ENCODE results near the gene LMF1. TPM values are rescaled to one million over a fixed set of nuclear protein-coding genes. Genes with fewer than 3 reads are reported as not detected.

The LMF1 gene
- total RNA-seq, 1 donor from 2014 or later, result 24.6 TPM

DNA sequence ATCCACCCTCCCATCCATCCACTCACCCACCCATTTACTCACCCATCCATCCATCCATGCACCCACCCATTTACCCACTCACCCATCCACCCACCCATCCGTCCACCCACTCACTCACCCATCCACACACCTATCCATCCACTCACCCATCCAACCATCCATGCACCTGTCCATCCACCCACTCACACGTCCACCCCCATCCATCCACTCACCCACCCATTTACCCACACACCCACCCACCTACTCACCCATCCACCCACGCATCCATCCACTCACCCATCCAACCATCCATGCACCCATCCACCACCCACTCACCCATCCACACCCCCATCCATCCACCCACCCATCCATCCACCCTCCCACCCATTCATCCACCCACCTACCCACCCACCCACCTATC is 22.9 kb upstream of the LMF1 start:
- no peak for DNase-seq (ENCODE audit: extremely low spot score, unreplicated experiment)
- H3K4me1 Mint-ChIP-seq (ENCODE audit: unreplicated experiment), result peaks cover 14% of the 10 kb centered on the region
- H3K4me3 Mint-ChIP-seq (ENCODE audit: unreplicated experiment), result no peak overlapping the region
- peaks cover 27% of the 10 kb centered on the region for H3K27me3 Mint-ChIP-seq (ENCODE audit: unreplicated experiment)
- no peak overlapping the region for H3K27ac Mint-ChIP-seq (ENCODE audit: unreplicated experiment)
- H3K9me3 Mint-ChIP-seq (ENCODE audit: unreplicated experiment), result no peaks in the 10 kb centered on the region
- TF ChIP-seq CTCF (IDR thresholded peaks at IDR 0.05), result no peak
- no peaks in the 10 kb centered on the region for H3K36me3 Mint-ChIP-seq (ENCODE audit: unreplicated experiment)

- Mint-ChIP-seq H3K27ac (ENCODE audit: unreplicated experiment) (no peak overlapping the region), H3K36me3 (ENCODE audit: unreplicated experiment) (no peaks in the 10 kb centered on the region), H3K4me3 (ENCODE audit: unreplicated experiment) (no peak overlapping the region), H3K4me1 (ENCODE audit: unreplicated experiment) (peaks cover 4% of the 10 kb centered on the region), H3K27me3 (ENCODE audit: unreplicated experiment) (peaks cover 27% of the 10 kb centered on the region), H3K9me3 (ENCODE audit: unreplicated experiment) (no peaks in the 10 kb centered on the region)
- DNase-seq (ENCODE audit: extremely low spot score, unreplicated experiment), result no peak
- TF ChIP-seq CTCF (IDR thresholded peaks at IDR 0.05), result no peak
These were observed 21.0 kb upstream of the LMF1 start for GRCh38 chr16:991773-992172.

DNA sequence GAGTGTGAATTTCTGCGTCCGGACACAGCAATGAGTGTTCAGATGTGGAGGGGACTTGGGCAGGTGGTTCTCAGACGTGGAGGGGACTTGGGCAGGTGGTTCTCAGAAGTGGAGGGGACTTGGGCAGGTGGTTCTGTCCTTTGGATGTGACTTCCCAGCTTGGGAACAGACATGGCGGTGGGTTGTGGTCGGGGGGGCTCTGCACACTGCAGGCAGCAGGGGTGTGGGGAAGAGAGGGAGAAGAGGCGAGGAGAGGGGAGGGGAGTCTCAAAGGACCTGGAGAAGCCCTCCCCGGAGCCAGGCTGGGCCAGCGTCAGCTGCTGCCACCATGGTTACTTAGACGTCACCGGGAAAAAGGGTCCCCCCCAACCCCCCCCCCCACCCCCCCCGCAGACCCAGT is 20.6 kb upstream of the LMF1 start:
- Mint-ChIP-seq H3K36me3 (ENCODE audit: unreplicated experiment) (no peaks in the 10 kb centered on the region), H3K4me1 (ENCODE audit: unreplicated experiment) (peaks cover under 1% of the 10 kb centered on the region), H3K9me3 (ENCODE audit: unreplicated experiment) (no peaks in the 10 kb centered on the region), H3K27me3 (ENCODE audit: unreplicated experiment) (peaks cover 25% of the 10 kb centered on the region), H3K4me3 (ENCODE audit: unreplicated experiment) (no peak overlapping the region), H3K27ac (ENCODE audit: unreplicated experiment) (no peak overlapping the region)
- no peak for DNase-seq (ENCODE audit: extremely low spot score, unreplicated experiment)
- no peak for TF ChIP-seq CTCF (IDR thresholded peaks at IDR 0.05)

DNA sequence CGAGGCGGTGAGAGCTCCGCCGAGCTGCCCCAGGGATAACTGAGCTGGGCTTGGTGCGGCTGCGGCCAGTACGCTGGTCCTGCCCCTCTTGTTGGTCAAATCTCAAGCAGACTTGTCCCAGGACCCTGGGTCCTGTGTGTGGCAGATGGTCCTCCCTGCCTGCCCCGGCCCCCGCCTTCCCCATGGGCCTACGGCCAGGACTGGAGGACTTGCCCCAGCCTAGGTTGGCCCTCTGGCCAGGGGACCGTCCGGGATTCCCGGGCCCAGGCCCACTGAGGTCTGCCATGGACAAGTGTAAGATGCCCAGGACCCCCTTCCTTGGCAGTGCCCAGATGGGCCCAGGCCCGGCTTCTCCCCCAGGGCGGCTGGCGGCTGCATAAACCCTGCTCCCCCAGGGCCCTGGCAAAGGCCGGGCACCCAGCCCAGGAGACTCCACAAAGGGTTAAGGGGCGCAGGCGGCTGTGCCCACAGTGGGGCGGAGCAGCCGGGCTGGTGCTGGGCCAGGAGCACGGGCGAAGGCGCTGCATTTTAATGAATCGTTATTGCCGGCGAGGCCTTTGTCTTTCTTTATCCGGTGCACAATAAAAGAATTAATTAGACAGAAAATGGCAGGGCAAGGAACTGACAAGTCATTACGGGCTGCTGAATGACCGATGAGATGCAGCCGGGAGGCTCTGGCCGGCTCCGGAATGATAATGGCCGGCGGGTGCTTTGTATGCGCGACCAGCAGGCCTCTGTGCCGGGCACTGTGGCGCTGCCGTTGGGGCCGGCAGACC is 19.9 kb upstream of the LMF1 start:
- Mint-ChIP-seq H3K9me3 (ENCODE audit: unreplicated experiment) (no peaks in the 10 kb centered on the region), H3K4me1 (ENCODE audit: unreplicated experiment) (no peaks in the 10 kb centered on the region), H3K4me3 (ENCODE audit: unreplicated experiment) (no peak overlapping the region), H3K27ac (ENCODE audit: unreplicated experiment) (no peak overlapping the region), H3K27me3 (ENCODE audit: unreplicated experiment) (peaks cover 25% of the 10 kb centered on the region), H3K36me3 (ENCODE audit: unreplicated experiment) (no peaks in the 10 kb centered on the region)
- DNase-seq (ENCODE audit: extremely low spot score, unreplicated experiment), result no peak
- TF ChIP-seq CTCF (IDR thresholded peaks at IDR 0.05), result no peak

DNA sequence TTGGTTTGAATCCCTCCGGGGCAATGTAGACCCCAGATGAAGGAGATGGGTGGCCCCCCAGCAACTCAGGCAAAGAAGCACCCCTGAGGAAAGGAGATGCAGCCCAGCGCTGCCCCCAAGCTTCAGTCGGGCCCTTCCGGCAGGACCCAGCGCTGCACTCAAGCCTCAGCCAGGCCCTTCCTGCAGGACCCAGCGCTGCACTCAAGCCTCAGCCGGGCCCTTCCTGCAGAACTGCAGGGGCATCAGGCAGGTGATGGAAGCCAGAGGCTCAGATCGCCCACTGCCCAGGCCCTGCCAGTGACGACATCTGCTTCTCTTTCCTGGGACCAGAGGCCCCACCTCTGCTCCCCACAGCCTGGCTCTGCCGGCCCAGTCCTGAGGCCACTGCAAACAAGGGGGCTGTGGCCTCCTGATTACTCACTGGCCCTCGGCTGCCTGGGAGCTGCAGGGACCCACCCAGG is 18.6 kb upstream of the LMF1 start:
- no peaks in the 10 kb centered on the region for H3K9me3 Mint-ChIP-seq (ENCODE audit: unreplicated experiment)
- DNase-seq (ENCODE audit: extremely low spot score, unreplicated experiment), result no peak
- TF ChIP-seq CTCF (IDR thresholded peaks at IDR 0.05), result no peak
- no peak overlapping the region for H3K27ac Mint-ChIP-seq (ENCODE audit: unreplicated experiment)
- H3K4me1 Mint-ChIP-seq (ENCODE audit: unreplicated experiment), result no peaks in the 10 kb centered on the region
- H3K36me3 Mint-ChIP-seq (ENCODE audit: unreplicated experiment), result no peaks in the 10 kb centered on the region
- H3K27me3 Mint-ChIP-seq (ENCODE audit: unreplicated experiment), result peaks cover 17% of the 10 kb centered on the region
- no peak overlapping the region for H3K4me3 Mint-ChIP-seq (ENCODE audit: unreplicated experiment)

Measured in osteocyte (in vitro differentiated cells).